BLaER1 (cell line): Measurements from ENCODE around the gene DMWD.

ENCODE experiments used
- H3K27ac ChIP-seq: shearing (Covaris generic); formaldehyde crosslinking; 2 replicates; pipeline ENCODE4 v1.8.1; 2022
- H3K27me3 ChIP-seq: shearing (Covaris generic); formaldehyde crosslinking; 2 replicates; pipeline ENCODE4 v1.8.1; 2022
- H3K36me3 ChIP-seq: shearing (Covaris generic); formaldehyde crosslinking; 2 replicates; pipeline ENCODE4 v1.8.1; 2022
- H3K4me1 ChIP-seq: shearing (Covaris generic); formaldehyde crosslinking; 2 replicates; pipeline ENCODE4 v1.8.1; 2022
- H3K4me2 ChIP-seq: shearing (Covaris generic); formaldehyde crosslinking; 2 replicates; pipeline ENCODE4 v1.8.1; 2022
- H3K4me3 ChIP-seq: shearing (Covaris generic); formaldehyde crosslinking; 2 replicates; pipeline ENCODE4 v1.8.1; 2022
- H3K9ac ChIP-seq: shearing (Covaris generic); formaldehyde crosslinking; 2 replicates; pipeline ENCODE4 v1.8.1; 2022
- H3K9me3 ChIP-seq: shearing (Covaris generic); formaldehyde crosslinking; 2 replicates; pipeline ENCODE4 v1.8.1; 2022
- H4K20me1 ChIP-seq: shearing (Covaris generic); formaldehyde crosslinking; 2 replicates; pipeline ENCODE4 v1.8.1; 2022
- Cebpa-rat ChIP-seq: shearing (Covaris generic); IDR thresholded peaks from 2 replicates; pipeline ENCODE4 v1.8.1; 2022

DMWD gene

GRCh38 chr19:45767410-45767880 lies 25.2 kb downstream of the DMWD start:
- Histone ChIP-seq H3K27ac (no peak overlapping the region), H4K20me1 (peaks cover 17% of the 10 kb centered on the region), H3K4me2 (peak overlapping the region; percentile 98), H3K9me3 (no peaks in the 10 kb centered on the region), H3K36me3 (no peaks in the 10 kb centered on the region), H3K4me1 (peaks cover 63% of the 10 kb centered on the region), H3K4me3 (peak overlapping the region; percentile 85), H3K27me3 (peaks cover 19% of the 10 kb centered on the region), H3K9ac (peak overlapping the region; percentile 82)
- TF ChIP-seq Cebpa-rat, result no peak

- H3K36me3 ChIP-seq, result no peaks in the 10 kb centered on the region
- H3K27ac ChIP-seq, result no peak overlapping the region
- H3K4me3 ChIP-seq, result peak overlapping the region; percentile 85; the same call in 1 of the 2 replicates
- peaks cover 12% of the 10 kb centered on the region for H4K20me1 ChIP-seq
- H3K4me2 ChIP-seq, result peak overlapping the region; percentile 98
- no peak overlapping the region for H3K9ac ChIP-seq
- no peak for TF ChIP-seq Cebpa-rat
- peaks cover 63% of the 10 kb centered on the region for H3K4me1 ChIP-seq
- no peaks in the 10 kb centered on the region for H3K9me3 ChIP-seq
- H3K27me3 ChIP-seq, result peaks cover 19% of the 10 kb centered on the region
Observed at GRCh38 chr19:45766869-45767346, 25.7 kb downstream of the DMWD start.

DNA sequence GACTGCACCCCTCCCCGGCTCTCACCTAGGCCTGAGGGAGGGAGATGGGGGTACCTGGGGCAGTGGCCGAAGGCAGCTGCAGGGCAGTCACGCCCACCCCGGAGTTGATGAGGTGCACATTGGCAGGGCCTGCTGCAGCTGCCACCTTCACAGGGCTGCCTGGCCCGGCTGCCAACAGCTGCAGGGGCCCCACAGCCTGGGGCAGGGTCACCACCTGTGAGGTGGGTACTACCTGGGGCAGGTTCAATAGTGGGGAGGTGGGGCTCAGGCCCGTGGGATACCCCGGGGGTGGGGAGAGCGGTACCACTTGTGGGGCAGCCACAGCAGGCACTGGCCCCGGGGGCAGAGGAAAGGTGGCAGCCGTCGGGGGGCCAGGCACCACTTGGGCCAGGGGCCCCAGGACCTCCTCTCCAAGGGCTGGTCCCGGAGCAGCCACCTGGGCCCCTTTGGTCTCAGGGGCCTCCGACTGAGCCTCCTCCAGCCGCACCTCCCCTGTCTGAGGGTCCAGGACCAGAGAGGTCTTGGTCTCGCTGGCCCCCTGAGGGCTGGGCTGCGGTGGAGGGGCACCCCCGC lies 26.3 kb downstream of the DMWD start:
- Histone ChIP-seq H3K27ac (no peak overlapping the region), H4K20me1 (peaks cover 6% of the 10 kb centered on the region), H3K9me3 (no peaks in the 10 kb centered on the region), H3K4me1 (peaks cover 63% of the 10 kb centered on the region), H3K27me3 (peaks cover 19% of the 10 kb centered on the region), H3K9ac (no peak overlapping the region), H3K4me2 (peak overlapping the region; percentile 98; the same call in 1 of the 2 replicates), H3K4me3 (no peak overlapping the region), H3K36me3 (no peaks in the 10 kb centered on the region)
- no peak for TF ChIP-seq Cebpa-rat

DNA sequence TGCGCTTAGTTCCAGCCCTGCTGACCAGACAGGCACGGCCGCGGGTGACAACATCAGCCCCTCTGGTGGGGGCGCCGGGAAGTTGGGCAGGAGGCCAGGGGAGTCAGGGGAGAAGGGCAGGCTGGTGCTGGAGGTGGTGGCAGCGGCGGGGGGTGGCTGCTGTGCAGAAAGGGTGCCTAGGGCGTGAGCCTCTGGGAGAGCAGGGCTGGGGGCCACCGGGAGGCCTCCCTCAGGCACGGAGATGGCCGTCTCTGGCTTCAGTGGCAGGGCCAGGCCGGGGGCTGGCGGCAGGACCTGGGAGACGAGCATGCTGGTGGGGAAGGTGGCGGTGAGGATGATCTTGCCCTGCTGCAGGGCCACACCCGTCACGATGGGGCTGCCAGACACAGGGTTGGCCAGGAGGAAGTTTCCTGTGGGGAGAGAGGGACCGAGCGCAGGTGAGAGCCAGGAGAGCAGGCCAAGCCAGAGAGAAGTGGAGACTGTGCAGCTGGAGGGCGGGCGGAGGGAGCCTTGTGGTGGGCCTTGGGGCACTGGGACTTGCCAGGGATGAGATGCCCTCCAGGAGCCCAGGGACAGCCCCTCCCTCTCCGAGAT lies 26.8 kb downstream of the DMWD start:
- H4K20me1 ChIP-seq, result peaks cover under 1% of the 10 kb centered on the region
- H3K27ac ChIP-seq, result no peak overlapping the region
- no peak for TF ChIP-seq Cebpa-rat
- H3K4me1 ChIP-seq, result peaks cover 58% of the 10 kb centered on the region
- peaks cover 19% of the 10 kb centered on the region for H3K27me3 ChIP-seq
- H3K4me3 ChIP-seq, result no peak overlapping the region
- H3K9me3 ChIP-seq, result no peaks in the 10 kb centered on the region
- no peak overlapping the region for H3K9ac ChIP-seq
- no peak overlapping the region for H3K4me2 ChIP-seq
- H3K36me3 ChIP-seq, result no peaks in the 10 kb centered on the region

- no peaks in the 10 kb centered on the region for H3K36me3 ChIP-seq
Observed at GRCh38 chr19:45764945-45765701, 27.5 kb downstream of the DMWD start.

GRCh38 chr19:45764475-45764874 lies 28.2 kb downstream of the DMWD start:
- Histone ChIP-seq H3K36me3 (no peaks in the 10 kb centered on the region), H3K9me3 (no peaks in the 10 kb centered on the region), H3K9ac (no peak overlapping the region), H3K27me3 (peaks cover 19% of the 10 kb centered on the region), H3K4me3 (no peak overlapping the region), H3K4me1 (peaks cover 57% of the 10 kb centered on the region), H4K20me1 (no peaks in the 10 kb centered on the region; the same call in 1 of the 2 replicates), H3K4me2 (peak overlapping the region; percentile 54; the same call in 1 of the 2 replicates), H3K27ac (no peak overlapping the region)
- no peak for TF ChIP-seq Cebpa-rat

More at GRCh38 chr19:45764945-45765701, 27.5 kb downstream of the DMWD start:
- Histone ChIP-seq H4K20me1 (no peaks in the 10 kb centered on the region; the same call in 1 of the 2 replicates), H3K9ac (no peak overlapping the region), H3K27me3 (peaks cover 19% of the 10 kb centered on the region), H3K9me3 (no peaks in the 10 kb centered on the region), H3K4me2 (peak overlapping the region; percentile 54; the same call in 1 of the 2 replicates), H3K27ac (no peak overlapping the region), H3K4me3 (no peak overlapping the region), H3K4me1 (peaks cover 57% of the 10 kb centered on the region)
- no peak for TF ChIP-seq Cebpa-rat

DNA sequence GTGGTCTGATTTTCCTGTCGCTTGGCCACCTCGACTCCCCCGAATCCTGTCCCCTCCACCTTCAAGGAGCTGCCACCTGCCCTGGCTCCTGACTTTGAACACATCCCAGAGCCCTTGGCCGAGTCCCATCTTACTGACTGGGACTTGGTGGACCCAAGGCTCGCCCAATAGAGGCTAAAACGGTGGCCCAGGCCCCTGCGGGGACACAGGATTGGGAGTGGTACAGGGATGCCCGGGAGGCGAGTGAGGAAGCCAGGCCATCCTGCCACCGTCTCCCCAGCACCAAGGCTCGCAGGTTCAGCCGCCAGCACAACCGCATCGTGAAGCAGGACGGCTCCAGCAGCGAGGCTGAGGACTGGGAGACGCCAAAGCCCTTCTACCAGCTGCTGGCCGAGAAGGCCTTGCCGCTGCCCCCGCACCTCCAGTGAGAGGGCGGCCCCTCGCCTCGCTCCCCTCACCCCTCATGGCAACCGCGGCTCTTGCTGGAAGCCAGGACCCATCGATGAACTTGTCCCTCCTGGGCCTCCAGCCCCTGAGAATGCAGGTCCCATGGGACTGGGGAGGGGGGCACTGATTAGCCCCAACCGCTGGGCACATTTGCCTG lies 28.9 kb downstream of the DMWD start:
- no peaks in the 10 kb centered on the region for H3K36me3 ChIP-seq
- peak overlapping the region; percentile 54 for H3K4me2 ChIP-seq
- H4K20me1 ChIP-seq, result no peaks in the 10 kb centered on the region; the same call in 1 of the 2 replicates
- no peak overlapping the region for H3K4me3 ChIP-seq
- TF ChIP-seq Cebpa-rat, result no peak
- H3K27me3 ChIP-seq, result peaks cover 19% of the 10 kb centered on the region
- no peak overlapping the region for H3K9ac ChIP-seq
- H3K4me1 ChIP-seq, result peaks cover 57% of the 10 kb centered on the region
- no peaks in the 10 kb centered on the region for H3K9me3 ChIP-seq
- H3K27ac ChIP-seq, result no peak overlapping the region

- Histone ChIP-seq H3K9ac (no peak overlapping the region), H3K27ac (peak overlapping the region; percentile 30; the same call in 1 of the 2 replicates), H3K4me2 (peak overlapping the region; percentile 54), H3K9me3 (no peaks in the 10 kb centered on the region), H3K36me3 (no peaks in the 10 kb centered on the region), H3K4me3 (no peak overlapping the region), H3K27me3 (peaks cover 14% of the 10 kb centered on the region), H4K20me1 (no peaks in the 10 kb centered on the region; the same call in 1 of the 2 replicates), H3K4me1 (peaks cover 54% of the 10 kb centered on the region)
- no peak for TF ChIP-seq Cebpa-rat
Observed at GRCh38 chr19:45762870-45763631, 29.6 kb downstream of the DMWD start.

GRCh38 chr19:45761714-45762113 lies 30.9 kb downstream of the DMWD start:
- H3K27me3 ChIP-seq, result 0 out of 2 replicates have a peak, but pooled peaks cover under 1% of the 10 kb centered on the region
- no peak for TF ChIP-seq Cebpa-rat
- peak overlapping the region; percentile 55; the same call in 1 of the 2 replicates for H3K27ac ChIP-seq
- no peak overlapping the region for H3K9ac ChIP-seq
- H3K4me1 ChIP-seq, result peaks cover 40% of the 10 kb centered on the region
- no peak overlapping the region for H3K4me3 ChIP-seq
- no peaks in the 10 kb centered on the region for H3K9me3 ChIP-seq
- H3K36me3 ChIP-seq, result no peaks in the 10 kb centered on the region
- peak overlapping the region; percentile 54 for H3K4me2 ChIP-seq
- H4K20me1 ChIP-seq, result no peaks in the 10 kb centered on the region; the same call in 1 of the 2 replicates
